Common myeloid progenitor, CD34-positive (primary cell): ENCODE measurements around the gene SEPHS1.

Experiments
- CTCF ChIA-PET: fragments of 350-600 bp; sonication (Branson Sonifier 250); formaldehyde crosslinking; loops from one replicate; lab custom pipeline; 2021; ENCODE audit warnings: antibody characterized with exemption; lab: Charles Lee
- POLR2A ChIA-PET: fragments of 350-600 bp; sonication (Branson Sonifier 250); formaldehyde crosslinking; loops from one replicate; lab custom pipeline; 2021; ENCODE audit warnings: antibody characterized with exemption; lab: Charles Lee
- DNase-seq, 3 donors: peaks; one replicate each; pipeline versions ENCODE4 v3.0.0 to v3.0.0-alpha.2; 2013
- H3K27ac ChIP-seq, 2 experiments: 1 replicate in 1 of 2; 2 replicates in 1 of 2; pipeline ENCODE4 v1.7.0; 2013; ENCODE audit warnings: inconsistent platforms in 2 of 2, low read length in 2 of 2, mild to moderate bottlenecking in 2 of 2, low read depth in 1 of 2, moderate library complexity in 1 of 2; ENCODE audit not compliant: severe bottlenecking in 2 of 2, insufficient read depth in 1 of 2, poor library complexity in 1 of 2
- H3K27me3 ChIP-seq, 5 experiments: replicated peaks in 2 of 5; 1 replicate in 3 of 5; 2 replicates in 2 of 5; pipeline versions ENCODE4 v1.6.1 to v1.7.0; 2013; ENCODE audit warnings: low read length in 4 of 5, mild to moderate bottlenecking in 2 of 5, moderate library complexity in 2 of 5, inconsistent platforms in 1 of 5; ENCODE audit not compliant: insufficient read depth in 5 of 5, control insufficient read depth in 4 of 5
- H3K36me3 ChIP-seq, 4 experiments: 1 replicate in 2 of 4; 2 replicates in 2 of 4; pipeline versions ENCODE4 v1.6.1 to v1.7.0; 2013; ENCODE audit warnings: low read length in 3 of 4, control low read depth in 1 of 4, mild to moderate bottlenecking in 1 of 4; ENCODE audit not compliant: control insufficient read depth in 4 of 4, insufficient read depth in 4 of 4
- H3K4me1 ChIP-seq, 4 experiments: 1 replicate in 3 of 4; 2 replicates in 1 of 4; pipeline versions ENCODE4 v1.6.1 to v1.7.1; 2013; ENCODE audit warnings: low read length in 3 of 4, mild to moderate bottlenecking in 3 of 4, control low read depth in 1 of 4, inconsistent platforms in 1 of 4, moderate library complexity in 1 of 4; ENCODE audit not compliant: control insufficient read depth in 4 of 4, insufficient read depth in 4 of 4; ENCODE audit errors: control extremely low read depth in 1 of 4
- H3K4me3 ChIP-seq, 7 experiments: 1 replicate in 4 of 7; 2 replicates in 3 of 7; pipeline versions ENCODE4 v1.5.1 to v1.7.0; 2013; ENCODE audit warnings: mild to moderate bottlenecking in 7 of 7, low read length in 6 of 7, moderate library complexity in 6 of 7, inconsistent platforms in 2 of 7, low read depth in 2 of 7, control low read depth in 1 of 7; ENCODE audit not compliant: insufficient read depth in 4 of 7, control insufficient read depth in 1 of 7; ENCODE audit errors: extremely low read depth in 1 of 7
- H3K9me3 ChIP-seq, 5 experiments: 1 replicate in 4 of 5; 2 replicates in 1 of 5; pipeline versions ENCODE4 v1.6.1 to v1.7.1; 2013; ENCODE audit warnings: low read length in 4 of 5, mild to moderate bottlenecking in 2 of 5, inconsistent platforms in 1 of 5, low read depth in 1 of 5, moderate library complexity in 1 of 5; ENCODE audit not compliant: control insufficient read depth in 4 of 5, insufficient read depth in 2 of 5; ENCODE audit errors: control extremely low read depth in 1 of 5
- WGBS: methylation state at CpG from one replicate; pipeline ENCODE4 v1.1.5; 2013; ENCODE audit not compliant: insufficient coverage; 5-methylcytosine and 5-hydroxymethylcytosine counted together

The SEPHS1 gene

GRCh38 chr10:13322615-13323148 is 25.4 kb downstream of the SEPHS1 start:
- Histone ChIP-seq H3K27ac (no peak overlapping the region), H3K9me3 (no peaks in the 10 kb centered on the region), H3K4me1 (no peaks in the 10 kb centered on the region), H3K27me3 (no peaks in the 10 kb centered on the region), H3K4me3 (no peak overlapping the region), H3K36me3 (peaks cover 12 to 71% (median 49%) of the 10 kb centered on the region in 4 experiments)
- DNase-seq: no peak
- WGBS: 95% methylated on average over 19 of the region's 24 CpGs
- POLR2A ChIA-PET: no interaction called here
- CTCF ChIA-PET: interaction anchor here (1.6 to 1.9 kb wide), 2 partner anchors 14 to 20 kb away, joined by 3 to 4 read pairs; no protein-coding TSS in a partner anchor

- no peaks in the 10 kb centered on the region for H3K4me1 ChIP-seq
- H3K27me3 ChIP-seq: no peaks in the 10 kb centered on the region
- H3K4me3 ChIP-seq: no peak overlapping the region
- 99% methylated on average over 12 of the region's 13 CpGs for WGBS
- peaks cover 12 to 66% (median 45%) of the 10 kb centered on the region in 4 experiments for H3K36me3 ChIP-seq
- H3K9me3 ChIP-seq: no peaks in the 10 kb centered on the region
- H3K27ac ChIP-seq: no peak overlapping the region
- ChIA-PET CTCF (interaction anchor here (1.9 kb wide), 1 partner anchor 15 kb away, joined by 4 read pairs; no protein-coding TSS in a partner anchor), POLR2A (no interaction called here)
- DNase-seq: no peak
These were observed 26.5 kb downstream of the SEPHS1 start for GRCh38 chr10:13321576-13321975.

- POLR2A ChIA-PET: no interaction called here
These were observed 28.9 kb downstream of the SEPHS1 start for GRCh38 chr10:13319166-13319565.

GRCh38 chr10:13317474-13317873 is 30.6 kb downstream of the SEPHS1 start:
- ChIA-PET POLR2A (interaction anchor here (0.6 kb wide), 3 partner anchors 10 to 589 kb away, joined by 3 to 4 read pairs (median 3); no protein-coding TSS in a partner anchor), CTCF (interaction anchor here (0.8 kb wide), 1 partner anchor 17 kb away, joined by 3 read pairs; no protein-coding TSS in a partner anchor)

More at GRCh38 chr10:13319166-13319565, 28.9 kb downstream of the SEPHS1 start:
- Histone ChIP-seq H3K9me3 (no peaks in the 10 kb centered on the region), H3K4me3 (no peak overlapping the region), H3K36me3 (peaks cover 12 to 46% (median 32%) of the 10 kb centered on the region in 4 experiments), H3K27ac (no peak overlapping the region), H3K4me1 (no peaks in the 10 kb centered on the region), H3K27me3 (no peaks in the 10 kb centered on the region)
- CTCF ChIA-PET: no interaction called here
- WGBS: 100% methylated on average over 2 of the region's 7 CpGs
- no peak for DNase-seq

GRCh38 chr10:13316635-13317311 is 31.3 kb downstream of the SEPHS1 start:
- ChIA-PET POLR2A (interaction anchor here (0.6 kb wide), 2 partner anchors 115 to 589 kb away, joined by 3 to 4 read pairs; no protein-coding TSS in a partner anchor), CTCF (interaction anchor here (0.8 to 1.4 kb wide), 2 partner anchors 14 to 18 kb away, joined by 3 to 9 read pairs; no protein-coding TSS in a partner anchor)
- WGBS: 100% methylated on average over 6 of the region's 7 CpGs
- no peaks in the 10 kb centered on the region for H3K27me3 ChIP-seq
- H3K36me3 ChIP-seq: peaks cover 7 to 27% (median 16%) of the 10 kb centered on the region in 4 experiments
- no peak overlapping the region for H3K27ac ChIP-seq
- no peaks in the 10 kb centered on the region for H3K9me3 ChIP-seq
- H3K4me1 ChIP-seq: no peaks in the 10 kb centered on the region
- H3K4me3 ChIP-seq: no peak overlapping the region
- DNase-seq: no peak

More at GRCh38 chr10:13317474-13317873, 30.6 kb downstream of the SEPHS1 start:
- DNase-seq: no peak
- Histone ChIP-seq H3K9me3 (no peaks in the 10 kb centered on the region), H3K27me3 (no peaks in the 10 kb centered on the region), H3K36me3 (peaks cover 9 to 33% (median 21%) of the 10 kb centered on the region in 4 experiments), H3K4me3 (no peak overlapping the region), H3K27ac (no peak overlapping the region), H3K4me1 (no peaks in the 10 kb centered on the region)
- 100% methylated on average over 4 of the region's 6 CpGs for WGBS

GRCh38 chr10:13315361-13315760 is 32.7 kb downstream of the SEPHS1 start:
- H3K4me3 ChIP-seq: no peak overlapping the region
- DNase-seq: no peak
- POLR2A ChIA-PET: no interaction called here
- H3K4me1 ChIP-seq: no peaks in the 10 kb centered on the region
- H3K9me3 ChIP-seq: no peaks in the 10 kb centered on the region
- H3K36me3 ChIP-seq: peaks cover 7 to 15% (median 10%) of the 10 kb centered on the region in 4 experiments
- no peak overlapping the region for H3K27ac ChIP-seq
- no peaks in the 10 kb centered on the region for H3K27me3 ChIP-seq
- CTCF ChIA-PET: interaction anchor here (1.4 kb wide), 1 partner anchor 13 kb away, joined by 9 read pairs; no protein-coding TSS in a partner anchor

GRCh38 chr10:13311177-13311575 is 36.9 kb downstream of the SEPHS1 start:
- CTCF ChIA-PET: no interaction called here

More at GRCh38 chr10:13311177-13311575, 36.9 kb downstream of the SEPHS1 start:
- no peaks in the 10 kb centered on the region for H3K4me1 ChIP-seq
- no peaks in the 10 kb centered on the region for H3K27me3 ChIP-seq
- no peak overlapping the region for H3K4me3 ChIP-seq
- POLR2A ChIA-PET: no interaction called here
- no peak overlapping the region for H3K27ac ChIP-seq
- WGBS: 100% methylated on average over 1 of the region's 5 CpGs
- H3K9me3 ChIP-seq: no peaks in the 10 kb centered on the region
- H3K36me3 ChIP-seq: peaks cover 0 to 2% (median 0%) of the 10 kb centered on the region in 4 experiments
- no peak for DNase-seq
